Hematopoietic multipotent progenitor cell (in vitro differentiated cells): Measurements from ENCODE around the gene SMIM41. TPM values are rescaled to one million over a fixed set of nuclear protein-coding genes. Genes with fewer than 3 reads are reported as not detected.

Experiments used
- total RNA-seq: library from RNA; depleted of rRNA; stranded (reverse); fragments of >200 nt; gene quantifications from one replicate; pipeline ENCODE4 v1.2.3, GENCODE V29; 2012

SMIM41 gene
- total RNA-seq, 1 donor: under 0.01 TPM

Other genes with a start within 250 kb of the SMIM41 start
- 0.81 TPM for gene FIGNL2, start 231.0 kb upstream of the SMIM41 start, total RNA-seq
- not detected for gene ANKRD33, start 191.6 kb upstream of the SMIM41 start, total RNA-seq
- under 0.01 TPM for gene ACVRL1, start 172.2 kb upstream of the SMIM41 start, total RNA-seq
- gene ACVR1B, start 128.0 kb upstream of the SMIM41 start, total RNA-seq: 11.8 TPM
- gene TAMALIN, start 72.8 kb upstream of the SMIM41 start, total RNA-seq: 26.7 TPM
- gene NR4A1, start 28.3 kb upstream of the SMIM41 start, total RNA-seq: 33.1 TPM
- 35.8 TPM for gene ATG101, start 9.7 kb upstream of the SMIM41 start, total RNA-seq
- gene KRT80, start 112.3 kb downstream of the SMIM41 start, total RNA-seq: under 0.01 TPM
- gene KRT7, start 153.5 kb downstream of the SMIM41 start, total RNA-seq: 3.8 TPM
- under 0.01 TPM for gene KRT86, start 194.9 kb downstream of the SMIM41 start, total RNA-seq
- 2.7 TPM for gene KRT81, start 211.8 kb downstream of the SMIM41 start, total RNA-seq
- gene KRT83, start 241.7 kb downstream of the SMIM41 start, total RNA-seq: not detected